ES-I3 (cell line): ENCODE results near the gene DCUN1D4.
"Not testable (repeated sequence)": the region's sequence is repeated elsewhere in the genome, so short reads cannot be mapped to it uniquely, and the experiment has no call there.

Source experiments
- H3K36me3 ChIP-seq: 2 replicates; pipeline ENCODE4 v1.6.1; 2013; ENCODE audit warnings: mild to moderate bottlenecking, low read length, control low read depth, moderate library complexity; ENCODE audit not compliant: insufficient read depth
- H3K4me1 ChIP-seq: 2 replicates; pipeline ENCODE4 v1.6.1; 2013; ENCODE audit warnings: mild to moderate bottlenecking, control low read depth, low read length; ENCODE audit not compliant: insufficient read depth
- H3K9ac ChIP-seq: 2 replicates; pipeline ENCODE4 v1.6.1; 2013; ENCODE audit warnings: low read depth, mild to moderate bottlenecking, low read length, moderate library complexity
- H3K9me3 ChIP-seq: 2 replicates; pipeline ENCODE4 v1.6.1; 2013; ENCODE audit warnings: mild to moderate bottlenecking, low read length, moderate library complexity; ENCODE audit not compliant: control insufficient read depth, insufficient read depth

Gene DCUN1D4

GRCh38 chr4:51940460-51940859, 97.5 kb downstream of the DCUN1D4 start:
- H3K36me3 ChIP-seq, H3K9me3 ChIP-seq, H3K4me1 ChIP-seq: not testable (repeated sequence)
- H3K9ac ChIP-seq: peak overlapping the region; percentile 28; the same call in 1 of the 2 replicates

DNA sequence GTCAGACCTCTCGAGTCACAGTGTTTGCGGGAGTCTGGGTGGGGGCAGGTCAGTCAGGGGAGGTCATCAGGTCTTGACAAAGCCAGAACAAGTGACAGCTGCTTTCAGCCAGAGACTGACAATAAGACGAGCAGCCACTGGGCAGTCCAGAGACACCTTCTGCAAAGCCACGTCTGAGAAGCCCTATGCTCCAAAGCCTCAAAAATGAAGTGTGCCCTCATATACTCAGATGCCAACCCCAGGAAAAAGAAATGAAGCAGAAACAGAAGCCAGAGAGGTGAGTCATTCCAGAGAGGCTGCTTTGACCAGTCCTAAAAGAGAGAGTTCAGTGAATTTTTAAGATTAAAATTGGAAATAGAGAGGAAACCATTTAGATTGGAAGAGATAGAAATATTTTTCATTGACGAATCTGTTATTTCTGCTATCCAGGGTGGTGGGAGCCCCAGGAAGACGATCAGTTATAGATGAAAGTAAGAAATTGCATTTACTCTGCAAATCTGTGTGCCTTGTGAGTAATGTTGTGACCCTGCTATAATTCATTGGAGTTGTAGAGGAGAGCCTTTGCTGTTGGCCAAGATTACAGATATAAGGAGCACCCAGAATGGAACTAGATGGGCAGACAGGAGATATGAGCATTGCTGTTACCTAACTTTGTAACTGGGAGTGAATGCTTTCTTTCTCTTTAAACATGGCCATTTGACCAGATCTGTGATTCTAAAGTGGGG, 99.3 kb downstream of the DCUN1D4 start:
- no peaks in the 10 kb centered on the region for H3K9me3 ChIP-seq
- H3K9ac ChIP-seq: no peak overlapping the region
- H3K4me1 ChIP-seq: no peaks in the 10 kb centered on the region
- H3K36me3 ChIP-seq: no peaks in the 10 kb centered on the region

DNA sequence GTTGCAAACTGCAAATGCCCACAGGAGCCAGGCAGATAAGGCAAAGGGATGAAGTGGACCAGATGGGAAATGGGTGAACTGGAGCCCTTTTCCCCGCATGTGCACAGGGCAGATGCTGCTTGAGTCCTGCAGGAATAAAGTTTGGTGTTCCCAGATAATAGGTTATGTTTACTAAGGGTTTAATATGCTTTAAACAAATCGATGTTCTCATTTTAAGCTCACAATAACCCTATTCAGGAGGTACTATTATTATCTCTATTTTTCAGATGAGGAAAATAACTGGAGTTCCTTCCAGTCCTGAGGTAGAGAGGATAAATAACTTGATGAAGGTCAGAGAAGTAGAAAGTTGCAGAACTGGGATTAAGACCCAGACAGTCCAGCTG, 99.9 kb downstream of the DCUN1D4 start:
- H3K36me3 ChIP-seq: no peaks in the 10 kb centered on the region
- H3K4me1 ChIP-seq: no peaks in the 10 kb centered on the region
- no peak overlapping the region for H3K9ac ChIP-seq
- H3K9me3 ChIP-seq: no peaks in the 10 kb centered on the region

DNA sequence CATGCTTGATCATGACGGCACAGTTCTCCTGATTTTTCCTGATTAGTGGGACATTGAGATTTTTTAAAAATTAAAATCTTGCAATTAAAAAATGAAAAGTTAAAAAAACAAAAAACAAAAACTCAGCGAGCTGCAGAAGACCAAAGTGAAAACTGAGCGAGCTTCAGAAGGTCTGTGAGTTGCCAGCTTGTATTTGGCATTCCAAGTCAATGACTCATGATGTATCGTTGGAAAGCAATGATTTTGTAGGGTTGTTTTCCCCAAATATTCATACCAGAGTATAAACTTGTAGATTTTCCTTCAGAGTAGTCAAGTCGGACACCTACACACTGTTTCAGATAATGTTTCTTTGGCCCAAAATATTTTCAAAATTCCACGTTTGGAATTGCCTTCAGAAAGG, 100.3 kb downstream of the DCUN1D4 start:
- H3K36me3 ChIP-seq: no peaks in the 10 kb centered on the region
- H3K4me1 ChIP-seq: no peaks in the 10 kb centered on the region
- no peaks in the 10 kb centered on the region for H3K9me3 ChIP-seq
- no peak overlapping the region for H3K9ac ChIP-seq

GRCh38 chr4:51958199-51958968, 115.4 kb downstream of the DCUN1D4 start:
- no peak overlapping the region for H3K9ac ChIP-seq
- no peaks in the 10 kb centered on the region for H3K4me1 ChIP-seq
- no peaks in the 10 kb centered on the region for H3K36me3 ChIP-seq
- no peaks in the 10 kb centered on the region for H3K9me3 ChIP-seq

GRCh38 chr4:51960486-51960885, 117.5 kb downstream of the DCUN1D4 start:
- Histone ChIP-seq H3K9me3 (no peaks in the 10 kb centered on the region), H3K9ac (no peak overlapping the region), H3K4me1 (no peaks in the 10 kb centered on the region), H3K36me3 (no peaks in the 10 kb centered on the region)

GRCh38 chr4:51963841-51964517, 121.0 kb downstream of the DCUN1D4 start:
- H3K36me3 ChIP-seq: no peaks in the 10 kb centered on the region
- no peak overlapping the region for H3K9ac ChIP-seq
- no peaks in the 10 kb centered on the region for H3K4me1 ChIP-seq
- no peaks in the 10 kb centered on the region; the same call in 1 of the 2 replicates for H3K9me3 ChIP-seq

DNA sequence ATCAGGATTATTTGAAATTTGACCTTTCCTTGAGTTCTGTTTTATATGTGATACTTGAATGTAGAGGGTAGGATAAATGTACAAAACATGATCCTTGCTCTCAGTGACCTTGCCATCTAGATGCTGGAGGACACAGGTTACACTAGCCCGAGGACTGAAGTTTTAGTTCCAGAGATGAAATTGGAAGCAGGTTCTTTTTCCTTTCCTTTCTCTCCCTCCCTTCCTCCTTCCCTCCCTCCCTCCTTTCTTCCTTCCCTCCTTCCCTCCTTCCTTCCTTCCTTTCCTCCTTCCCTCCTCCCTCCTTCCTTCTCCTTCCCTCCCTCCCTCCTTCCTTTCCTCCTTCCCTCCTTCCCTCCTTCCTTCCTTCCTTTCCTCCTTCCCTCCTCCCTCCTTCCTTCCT, 122.9 kb downstream of the DCUN1D4 start:
- H3K9me3 ChIP-seq: no peaks in the 10 kb centered on the region; the same call in 1 of the 2 replicates
- no peak overlapping the region for H3K9ac ChIP-seq
- no peaks in the 10 kb centered on the region for H3K4me1 ChIP-seq
- H3K36me3 ChIP-seq: no peaks in the 10 kb centered on the region
